Measurements from ENCODE around the gene MEMO1. TPM values are rescaled to one million over a fixed set of nuclear protein-coding genes. Genes with fewer than 3 reads are reported as not detected.
"Not testable (repeated sequence)": the region's sequence is repeated elsewhere in the genome, so short reads cannot be mapped to it uniquely, and the experiment has no call there.

Gene MEMO1
- total and polyA plus RNA-seq, 2 donors from 2014 or later, result 22.2 to 28.6 TPM

GRCh38 chr2:31863867-31864266 is 146.9 kb downstream of the MEMO1 start:
- no peak overlapping the region for H3K9ac ChIP-seq (ENCODE audit: low read length in 3 of 3)
- H3K9me3 ChIP-seq (ENCODE audit: control insufficient read depth in 2 of 3, insufficient read depth in 1 of 3, low read length in 3 of 3), result no peaks in the 10 kb centered on the region
- TF ChIP-seq CTCF (IDR thresholded peaks at IDR 0.05; ENCODE audit: borderline replicate concordance, extremely low read depth, insufficient read depth), result no peak
- FAIRE-seq (no peak), DNase-seq (no peak)
- no peak overlapping the region for H3K4me3 ChIP-seq (ENCODE audit: low read length in 3 of 3)
- intact Hi-C loops (cut with DNase I), result no loop called here
- peaks cover 0 to 2% (median 0%) of the 10 kb centered on the region in 3 donors for H3K36me3 ChIP-seq (ENCODE audit: control insufficient read depth in 2 of 3, insufficient read depth in 3 of 3, low read length in 3 of 3)
- no peaks in the 10 kb centered on the region for H3K27me3 ChIP-seq (ENCODE audit: control insufficient read depth, insufficient read depth, low read length)
- no peaks in the 10 kb centered on the region for H3K4me1 ChIP-seq (ENCODE audit: control insufficient read depth in 2 of 3, insufficient read depth in 2 of 3, low read depth in 1 of 3, low read length in 3 of 3)
- H3K27ac ChIP-seq (ENCODE audit: low read depth in 2 of 2, low read length in 2 of 2), result no peak overlapping the region

GRCh38 chr2:31863015-31863656 is 147.7 kb downstream of the MEMO1 start:
- DNase-seq; H3K9me3 ChIP-seq (ENCODE audit: control insufficient read depth in 2 of 3, insufficient read depth in 1 of 3, low read length in 3 of 3); H3K4me1 ChIP-seq (ENCODE audit: control insufficient read depth in 2 of 3, insufficient read depth in 2 of 3, low read depth in 1 of 3, low read length in 3 of 3); H3K36me3 ChIP-seq (ENCODE audit: control insufficient read depth in 2 of 3, insufficient read depth in 3 of 3, low read length in 3 of 3); H3K27ac ChIP-seq (ENCODE audit: low read depth in 2 of 2, low read length in 2 of 2); FAIRE-seq; H3K9ac ChIP-seq (ENCODE audit: low read length in 3 of 3); H3K4me3 ChIP-seq (ENCODE audit: low read length in 3 of 3); H3K27me3 ChIP-seq (ENCODE audit: control insufficient read depth, insufficient read depth, low read length); intact Hi-C loops (cut with DNase I): not testable (repeated sequence)

- no peaks in the 10 kb centered on the region for H3K36me3 ChIP-seq (ENCODE audit: control insufficient read depth in 2 of 3, insufficient read depth in 3 of 3, low read length in 3 of 3)
- H3K9ac ChIP-seq (ENCODE audit: low read length in 3 of 3), result no peak overlapping the region
- H3K27ac ChIP-seq (ENCODE audit: low read depth in 2 of 2, low read length in 2 of 2), result no peak overlapping the region
- no peak overlapping the region for H3K4me3 ChIP-seq (ENCODE audit: low read length in 3 of 3)
- DNase-seq (peak in 2 of 5 donors; percentile 7 to 23), FAIRE-seq (no peak)
- H3K27me3 ChIP-seq (ENCODE audit: control insufficient read depth, insufficient read depth, low read length), result no peaks in the 10 kb centered on the region
- H3K9me3 ChIP-seq (ENCODE audit: control insufficient read depth in 2 of 3, insufficient read depth in 1 of 3, low read length in 3 of 3), result no peaks in the 10 kb centered on the region
- intact Hi-C loops (cut with DNase I), result no loop called here
- H3K4me1 ChIP-seq (ENCODE audit: control insufficient read depth in 2 of 3, insufficient read depth in 2 of 3, low read depth in 1 of 3, low read length in 3 of 3), result no peaks in the 10 kb centered on the region
- TF ChIP-seq CTCF (IDR thresholded peaks at IDR 0.05; ENCODE audit: borderline replicate concordance, extremely low read depth, insufficient read depth), result no peak
These were observed 150.8 kb downstream of the MEMO1 start for GRCh38 chr2:31859959-31860358.

- DNase-seq (no peak), FAIRE-seq (no peak)
- Histone ChIP-seq H3K36me3 (ENCODE audit: control insufficient read depth in 2 of 3, insufficient read depth in 3 of 3, low read length in 3 of 3) (no peaks in the 10 kb centered on the region), H3K27me3 (ENCODE audit: control insufficient read depth, insufficient read depth, low read length) (no peaks in the 10 kb centered on the region), H3K4me3 (ENCODE audit: low read length in 3 of 3) (no peak overlapping the region), H3K4me1 (ENCODE audit: control insufficient read depth in 2 of 3, insufficient read depth in 2 of 3, low read depth in 1 of 3, low read length in 3 of 3) (no peaks in the 10 kb centered on the region), H3K9me3 (ENCODE audit: control insufficient read depth in 2 of 3, insufficient read depth in 1 of 3, low read length in 3 of 3) (no peaks in the 10 kb centered on the region), H3K27ac (ENCODE audit: low read depth in 2 of 2, low read length in 2 of 2) (no peak overlapping the region), H3K9ac (ENCODE audit: low read length in 3 of 3) (no peak overlapping the region)
- no peak for TF ChIP-seq CTCF (IDR thresholded peaks at IDR 0.05; ENCODE audit: borderline replicate concordance, extremely low read depth, insufficient read depth)
- intact Hi-C loops (cut with DNase I), result no loop called here
These were observed 157.3 kb downstream of the MEMO1 start for GRCh38 chr2:31853521-31853920.

- H3K27ac ChIP-seq (ENCODE audit: low read depth in 2 of 2, low read length in 2 of 2); H3K4me3 ChIP-seq (ENCODE audit: low read length in 3 of 3); FAIRE-seq; intact Hi-C loops (cut with DNase I); H3K36me3 ChIP-seq (ENCODE audit: control insufficient read depth in 2 of 3, insufficient read depth in 3 of 3, low read length in 3 of 3); H3K4me1 ChIP-seq (ENCODE audit: control insufficient read depth in 2 of 3, insufficient read depth in 2 of 3, low read depth in 1 of 3, low read length in 3 of 3); H3K9ac ChIP-seq (ENCODE audit: low read length in 3 of 3); H3K9me3 ChIP-seq (ENCODE audit: control insufficient read depth in 2 of 3, insufficient read depth in 1 of 3, low read length in 3 of 3); DNase-seq; H3K27me3 ChIP-seq (ENCODE audit: control insufficient read depth, insufficient read depth, low read length): not testable (repeated sequence)
These were observed 168.7 kb downstream of the MEMO1 start for GRCh38 chr2:31842150-31842549.
